ENCODE data around the gene TM9SF2. TPM values are rescaled to one million over a fixed set of nuclear protein-coding genes. Genes with fewer than 3 reads are reported as not detected.
"Not testable (repeated sequence)": the region's sequence is repeated elsewhere in the genome, so short reads cannot be mapped to it uniquely, and the experiment has no call there.

TM9SF2 gene
- total RNA-seq, 1 donor from 2014 or later: 76.9 TPM

DNA sequence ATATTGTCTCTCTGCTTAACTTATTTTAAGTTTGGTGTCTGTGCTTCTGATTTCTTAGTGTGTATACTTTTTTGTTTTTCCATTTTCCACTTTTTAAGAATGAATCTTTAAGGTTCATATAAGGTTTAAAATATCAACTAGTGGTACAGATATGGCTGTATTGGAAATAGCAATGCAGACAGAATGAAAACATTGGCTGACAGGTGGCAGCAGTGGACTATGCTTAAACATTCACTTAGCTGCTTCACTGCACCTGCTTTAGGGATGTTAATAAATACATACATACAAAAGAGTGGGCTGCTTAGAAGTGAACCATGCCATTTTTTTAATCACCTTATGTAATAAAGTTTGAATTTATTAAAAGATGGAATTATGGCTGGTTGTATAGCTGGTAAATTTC lies 27.3 kb downstream of the TM9SF2 start:
- intact Hi-C loops (cut with micrococcal nuclease): loop anchor here (1.0 kb wide), 4 partner anchors 8 to 128 kb away; no protein-coding TSS in a partner anchor

DNA sequence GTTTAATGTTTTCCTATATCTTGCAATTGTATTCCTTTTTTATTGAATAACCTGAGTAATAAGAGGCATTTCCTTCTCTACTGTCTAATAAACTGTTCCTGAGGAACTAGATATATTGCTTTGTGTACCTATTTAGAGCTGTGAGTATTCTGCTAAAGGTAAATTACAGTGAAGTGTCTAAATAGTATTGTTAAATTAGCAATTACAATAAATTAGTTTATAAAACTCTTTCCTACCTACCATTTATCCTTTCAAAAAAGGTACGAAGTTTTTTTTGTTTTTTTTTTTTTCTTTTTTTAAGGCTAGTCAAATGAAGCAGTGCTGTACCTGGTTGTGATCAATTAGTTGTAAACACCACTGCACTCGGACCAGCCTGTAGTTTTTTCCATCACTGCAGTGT lies 34.8 kb downstream of the TM9SF2 start:
- intact Hi-C loops (cut with micrococcal nuclease): loop anchor here (1.0 kb wide), 1 partner anchor 8 kb away; no protein-coding TSS in a partner anchor

DNA sequence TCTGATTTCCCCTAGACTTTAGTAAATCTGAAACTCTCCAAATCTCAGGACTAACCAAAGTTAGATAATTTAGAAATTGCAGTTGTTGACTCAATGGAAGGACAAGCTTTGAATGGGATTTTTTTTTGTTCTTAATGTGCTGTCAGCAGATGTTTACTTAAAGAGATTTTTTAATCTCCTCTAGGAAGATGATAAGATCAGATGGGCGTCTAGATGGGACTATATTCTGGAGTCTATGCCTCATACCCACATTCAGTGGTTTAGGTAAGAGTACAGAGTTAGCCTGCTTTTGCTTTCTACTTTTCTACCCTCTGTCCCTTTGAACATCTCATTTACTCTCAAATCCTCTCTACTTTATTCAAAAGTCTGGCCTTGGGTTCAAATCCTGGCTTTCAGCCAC lies 39.3 kb downstream of the TM9SF2 start:
- intact Hi-C loops (cut with micrococcal nuclease): loop anchor here (5.0 kb wide), 1 partner anchor 117 kb away; no protein-coding TSS in a partner anchor

DNA sequence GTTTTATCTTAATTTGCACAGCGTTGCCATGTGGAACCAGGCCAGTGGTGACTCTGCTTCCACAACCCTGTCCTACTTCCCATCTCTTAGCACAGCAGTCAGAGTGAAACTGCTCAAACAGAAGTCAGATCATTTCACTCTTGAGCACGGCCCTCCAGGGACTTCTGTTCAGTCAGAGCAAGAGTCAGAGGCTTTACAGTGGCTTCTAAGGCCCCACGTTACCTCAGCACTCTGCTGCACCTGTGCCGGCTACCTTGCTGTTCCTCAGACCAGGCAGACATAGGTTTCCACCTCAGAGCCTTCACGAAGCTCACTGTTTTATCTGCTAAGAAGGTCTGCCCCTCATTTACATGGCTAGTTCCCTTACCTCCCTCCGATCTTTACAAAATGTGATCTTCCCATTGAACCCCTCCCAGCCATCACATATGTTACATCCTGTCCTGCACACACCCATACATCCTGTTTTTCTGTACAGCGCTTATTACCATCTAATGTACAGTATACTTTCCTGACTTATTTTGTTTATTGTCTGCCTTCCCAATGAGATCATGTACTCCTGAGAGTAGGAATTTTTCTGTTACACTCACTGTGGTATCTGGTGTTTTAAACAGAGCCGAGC lies 41.6 kb downstream of the TM9SF2 start:
- intact Hi-C loops (cut with micrococcal nuclease): loop anchor here (1.0 to 5.0 kb wide), 4 partner anchors 42 to 114 kb away; partner anchors contain the start of genes CLYBL and TM9SF2

DNA sequence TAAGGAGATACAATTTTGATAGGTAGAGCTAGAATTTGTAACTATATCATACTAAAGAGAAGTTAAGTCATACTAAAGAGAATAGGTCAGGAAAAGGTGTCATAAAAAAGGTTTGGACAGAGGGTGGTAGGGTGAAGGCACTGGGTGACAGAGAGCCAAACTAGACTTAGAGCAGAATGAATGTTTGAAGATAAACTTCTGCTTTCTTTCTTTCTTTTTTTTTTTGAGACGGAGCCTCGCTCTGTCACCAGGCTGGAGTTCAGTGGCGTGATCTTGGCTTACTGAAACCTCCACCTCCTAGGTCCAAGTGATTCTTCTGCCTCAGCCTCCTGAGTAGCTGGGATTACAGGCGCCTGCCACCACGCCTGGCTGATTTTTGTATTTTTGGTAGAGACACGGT lies 44.1 kb downstream of the TM9SF2 start:
- intact Hi-C loops (cut with micrococcal nuclease): no loop called here

DNA sequence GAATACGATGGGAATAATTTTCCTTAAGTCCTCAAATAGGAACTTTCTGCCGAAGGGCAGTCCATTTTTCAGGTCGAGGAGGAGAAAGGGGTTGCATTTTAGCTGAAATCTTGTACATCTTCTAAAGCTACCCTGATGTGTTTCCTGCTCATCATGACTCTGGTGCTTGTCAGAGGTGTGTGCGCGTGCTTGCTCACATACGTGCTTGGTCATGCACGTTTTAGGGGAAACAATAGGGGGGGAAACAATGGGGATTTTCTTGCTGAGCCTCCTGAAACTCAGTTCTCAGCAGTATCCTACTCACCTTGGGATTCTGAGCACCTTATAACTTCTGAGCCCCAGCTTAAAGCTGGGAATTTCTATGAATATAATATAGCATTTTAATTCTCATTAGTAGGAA lies 44.7 kb downstream of the TM9SF2 start:
- intact Hi-C loops (cut with micrococcal nuclease): no loop called here

DNA sequence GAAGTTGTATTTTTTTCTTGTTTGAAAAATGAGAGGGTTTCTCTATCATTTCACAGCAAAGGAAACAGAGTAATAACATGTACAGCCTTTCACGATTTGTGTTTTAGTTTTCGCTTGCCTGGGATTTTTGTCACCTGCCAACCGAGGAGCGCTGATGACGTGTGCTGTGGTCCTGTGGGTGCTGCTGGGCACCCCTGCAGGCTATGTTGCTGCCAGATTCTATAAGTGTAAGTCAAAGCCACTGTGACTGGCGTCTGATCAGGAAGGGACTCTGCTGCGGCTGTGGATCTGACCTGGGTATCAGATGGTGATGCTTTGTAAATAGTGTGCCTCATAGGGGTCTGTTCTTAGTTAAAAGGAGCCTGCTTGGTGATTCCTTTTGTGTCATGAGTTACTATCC lies 45.6 kb downstream of the TM9SF2 start:
- intact Hi-C loops (cut with micrococcal nuclease): no loop called here

DNA sequence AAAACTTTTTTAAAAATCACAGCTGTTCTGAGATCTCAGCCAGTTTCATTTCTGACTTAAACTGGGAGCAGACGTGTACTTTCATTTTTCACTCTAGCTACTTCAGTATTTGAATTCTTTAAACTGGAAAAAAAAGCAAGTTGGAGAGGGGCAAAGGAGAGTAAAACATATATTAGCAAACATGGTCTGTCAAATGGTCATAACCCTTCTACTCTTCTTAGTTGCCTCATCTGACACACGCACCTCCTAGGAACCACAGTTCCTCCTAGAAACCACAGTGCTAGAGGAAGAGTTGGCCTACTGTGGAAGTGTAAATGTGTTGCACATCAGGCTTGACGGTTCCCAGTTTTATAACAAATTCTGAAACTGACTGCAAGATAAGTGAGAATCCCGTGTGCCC lies 47.2 kb downstream of the TM9SF2 start:
- intact Hi-C loops (cut with micrococcal nuclease): no loop called here

DNA sequence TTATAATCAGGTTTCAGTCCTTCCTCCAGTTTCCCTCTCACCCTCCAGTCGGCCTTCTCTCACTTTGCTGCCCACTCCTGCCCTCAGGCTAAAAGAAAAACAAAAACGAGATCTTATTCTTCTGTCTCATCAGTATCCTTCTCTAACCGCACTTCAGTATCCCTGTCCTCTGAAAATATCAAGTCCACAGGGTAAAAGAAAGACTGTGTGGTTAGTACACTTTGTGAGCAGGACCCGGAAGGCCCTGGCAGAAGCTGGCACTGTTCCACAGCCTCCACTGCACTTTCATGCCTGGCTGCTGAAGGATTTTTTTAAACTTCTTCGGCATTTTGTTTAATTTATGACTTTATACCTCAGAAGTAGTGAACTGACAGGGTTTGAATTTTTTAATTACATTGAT lies 51.8 kb downstream of the TM9SF2 start:
- intact Hi-C loops (cut with micrococcal nuclease): no loop called here

DNA sequence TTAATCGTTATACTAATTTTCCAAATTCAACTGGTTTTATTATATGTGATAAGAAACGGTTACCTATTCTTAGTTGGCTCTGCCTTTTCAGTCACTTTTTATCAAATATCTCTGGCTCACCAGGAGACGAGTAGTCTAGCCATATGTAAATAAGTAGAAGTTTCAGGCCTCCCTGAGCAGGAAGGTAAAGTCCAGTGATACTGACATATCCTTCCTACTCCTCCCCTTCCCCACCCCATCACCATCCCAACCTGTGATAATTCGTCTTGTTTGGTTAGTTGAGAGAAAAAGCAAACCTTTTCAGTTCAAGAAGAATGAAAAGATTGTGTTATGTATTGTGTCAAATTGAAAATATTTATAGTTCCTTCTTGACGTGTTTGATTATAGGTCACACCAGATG lies 53.9 kb downstream of the TM9SF2 start:
- intact Hi-C loops (cut with micrococcal nuclease): no loop called here

DNA sequence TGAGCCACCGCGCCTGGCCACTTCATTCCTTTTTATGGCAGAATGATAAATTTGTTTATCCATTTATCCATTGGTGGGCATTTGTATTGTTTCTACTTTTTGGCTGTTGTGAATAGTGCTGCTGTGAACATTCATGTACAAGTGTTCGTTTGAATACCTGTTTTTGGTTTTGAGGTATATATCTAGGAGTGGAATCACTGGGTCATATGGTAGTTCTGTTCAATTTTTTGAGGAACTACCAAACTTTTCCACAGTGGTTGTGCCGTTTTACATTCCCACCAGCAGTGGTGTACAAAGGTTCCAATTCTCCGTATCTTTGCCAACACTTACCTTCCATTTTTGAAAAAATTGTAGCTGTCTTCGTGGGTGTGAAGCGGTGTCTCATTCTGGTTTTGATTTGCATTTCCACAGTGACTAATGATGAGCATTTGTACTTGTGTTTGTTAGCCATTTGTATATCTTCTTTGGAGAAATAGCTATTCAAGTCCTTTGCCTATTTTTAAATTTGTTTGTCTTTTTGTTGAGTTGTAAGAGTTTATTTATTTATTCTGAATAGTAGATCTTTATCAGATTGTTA lies 55.7 kb downstream of the TM9SF2 start:
- intact Hi-C loops (cut with micrococcal nuclease): no loop called here

DNA sequence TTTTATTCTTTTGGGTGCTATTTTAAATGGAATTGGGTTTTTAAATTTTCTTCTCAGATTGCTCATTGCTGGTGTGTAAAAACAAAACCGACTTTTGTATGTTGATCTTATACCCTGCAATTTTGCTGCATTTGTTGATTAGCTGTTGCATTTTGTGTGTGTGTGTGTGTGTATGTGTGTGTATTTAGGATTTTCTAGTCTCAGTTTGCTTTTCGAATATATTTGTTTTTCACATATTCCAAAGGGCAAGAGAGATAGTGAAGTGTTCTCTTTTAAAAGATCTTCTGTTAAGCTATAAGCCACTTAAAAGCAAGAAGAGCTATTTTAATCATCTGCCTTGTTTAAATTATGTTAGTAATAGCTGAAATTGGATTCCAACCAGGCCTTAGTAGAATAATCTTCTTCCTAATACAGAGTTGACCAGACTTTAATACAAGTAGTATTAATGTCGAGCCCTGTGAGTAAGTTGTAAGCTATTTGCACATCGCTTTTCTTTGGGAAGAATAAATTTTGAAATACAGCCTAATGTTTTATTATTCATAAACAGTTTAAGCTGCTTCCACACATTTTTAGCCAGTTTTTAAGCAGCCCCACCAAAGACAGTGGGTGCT lies 57.4 kb downstream of the TM9SF2 start:
- intact Hi-C loops (cut with micrococcal nuclease): no loop called here

DNA sequence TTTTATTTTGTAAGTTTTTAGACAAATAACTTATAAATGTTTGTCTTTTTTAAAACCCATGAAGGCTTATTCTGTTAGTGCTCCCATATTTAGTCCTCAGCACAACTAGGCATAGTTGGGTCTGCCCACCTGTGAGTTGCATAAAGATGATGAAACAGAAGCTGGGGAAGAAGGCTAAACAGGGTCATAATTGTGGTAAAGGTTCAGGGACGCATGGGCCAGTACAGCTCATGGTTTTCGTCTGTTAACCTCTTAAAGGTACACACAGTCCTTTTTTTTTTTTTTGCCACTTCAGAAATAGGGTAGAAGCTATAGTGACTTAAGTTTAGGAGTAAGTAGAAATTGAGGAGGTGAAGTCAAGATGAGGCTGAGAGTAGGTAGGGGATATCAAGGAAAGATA lies 58.3 kb downstream of the TM9SF2 start:
- intact Hi-C loops (cut with micrococcal nuclease): no loop called here

DNA sequence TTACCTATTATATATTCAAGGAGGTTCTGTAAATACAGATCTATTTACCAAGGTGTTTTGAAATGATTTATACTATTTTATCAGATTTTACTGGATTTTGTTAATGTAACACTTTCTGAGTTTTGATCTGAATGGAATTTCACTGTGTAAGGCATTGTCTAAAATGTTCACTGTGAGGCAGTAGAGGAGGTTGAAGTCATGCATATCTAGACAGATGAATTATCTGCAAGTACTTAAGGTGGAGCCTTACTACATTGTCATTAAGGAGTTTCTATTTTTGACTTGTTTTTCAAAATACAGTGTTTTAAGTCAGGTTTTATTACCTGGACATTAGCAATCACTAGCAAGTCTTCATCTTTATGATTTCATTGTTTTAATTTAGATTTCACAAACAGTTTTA lies 62.1 kb downstream of the TM9SF2 start:
- intact Hi-C loops (cut with micrococcal nuclease): no loop called here

DNA sequence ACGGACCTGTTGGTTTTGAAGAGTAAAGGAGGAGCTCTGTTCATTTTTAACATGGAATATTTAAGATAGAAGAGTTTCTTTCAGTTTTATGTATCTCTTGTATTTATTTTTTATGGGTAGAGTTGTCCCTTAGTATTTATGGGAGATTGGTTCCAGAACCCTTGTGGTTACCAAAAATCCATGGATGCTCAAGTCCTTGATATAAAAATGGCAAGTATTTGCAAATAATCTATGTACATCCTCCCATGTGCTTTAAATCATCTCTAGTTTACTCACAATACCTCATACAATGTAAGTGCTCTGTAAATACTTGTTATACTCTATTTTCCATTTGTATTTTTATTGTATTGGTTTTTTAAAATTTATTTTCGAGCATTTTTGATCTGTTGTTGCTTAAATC lies 63.1 kb downstream of the TM9SF2 start:
- intact Hi-C loops (cut with micrococcal nuclease): no loop called here

DNA sequence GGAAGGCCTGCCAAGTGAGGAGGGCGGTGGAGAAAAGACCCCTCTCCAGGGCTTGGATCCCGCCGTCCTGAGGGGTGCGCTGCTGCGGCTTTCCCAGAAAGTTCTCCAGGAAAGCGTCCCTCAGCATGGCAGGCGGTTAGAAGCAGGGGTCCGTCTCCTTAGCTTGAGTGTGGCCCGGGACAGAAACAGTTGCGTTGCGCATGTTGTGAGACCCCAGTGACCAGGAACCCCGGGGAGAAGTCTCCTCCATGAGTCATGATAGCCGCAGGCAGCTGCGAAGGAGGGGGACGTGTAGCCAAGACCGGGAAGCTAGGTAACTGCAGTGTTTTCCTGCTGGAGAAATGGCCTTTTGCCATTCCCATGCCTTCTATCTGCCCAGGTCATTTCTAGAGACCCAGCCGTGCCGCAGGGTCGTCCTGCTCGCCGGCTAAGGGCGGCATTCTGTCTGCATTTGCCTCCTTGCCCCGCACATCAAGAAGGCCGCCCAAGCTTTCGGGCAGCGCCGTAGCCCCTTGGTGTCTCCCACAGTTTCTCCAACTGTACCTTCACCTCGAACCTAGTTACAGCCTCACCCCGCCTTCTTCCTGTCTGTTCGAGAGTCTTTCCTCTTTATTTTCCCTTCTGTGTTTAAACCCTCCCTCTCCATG lies 64.3 kb downstream of the TM9SF2 start:
- intact Hi-C loops (cut with micrococcal nuclease): loop anchor here (2.0 kb wide), 1 partner anchor 123 kb away; no protein-coding TSS in a partner anchor

DNA sequence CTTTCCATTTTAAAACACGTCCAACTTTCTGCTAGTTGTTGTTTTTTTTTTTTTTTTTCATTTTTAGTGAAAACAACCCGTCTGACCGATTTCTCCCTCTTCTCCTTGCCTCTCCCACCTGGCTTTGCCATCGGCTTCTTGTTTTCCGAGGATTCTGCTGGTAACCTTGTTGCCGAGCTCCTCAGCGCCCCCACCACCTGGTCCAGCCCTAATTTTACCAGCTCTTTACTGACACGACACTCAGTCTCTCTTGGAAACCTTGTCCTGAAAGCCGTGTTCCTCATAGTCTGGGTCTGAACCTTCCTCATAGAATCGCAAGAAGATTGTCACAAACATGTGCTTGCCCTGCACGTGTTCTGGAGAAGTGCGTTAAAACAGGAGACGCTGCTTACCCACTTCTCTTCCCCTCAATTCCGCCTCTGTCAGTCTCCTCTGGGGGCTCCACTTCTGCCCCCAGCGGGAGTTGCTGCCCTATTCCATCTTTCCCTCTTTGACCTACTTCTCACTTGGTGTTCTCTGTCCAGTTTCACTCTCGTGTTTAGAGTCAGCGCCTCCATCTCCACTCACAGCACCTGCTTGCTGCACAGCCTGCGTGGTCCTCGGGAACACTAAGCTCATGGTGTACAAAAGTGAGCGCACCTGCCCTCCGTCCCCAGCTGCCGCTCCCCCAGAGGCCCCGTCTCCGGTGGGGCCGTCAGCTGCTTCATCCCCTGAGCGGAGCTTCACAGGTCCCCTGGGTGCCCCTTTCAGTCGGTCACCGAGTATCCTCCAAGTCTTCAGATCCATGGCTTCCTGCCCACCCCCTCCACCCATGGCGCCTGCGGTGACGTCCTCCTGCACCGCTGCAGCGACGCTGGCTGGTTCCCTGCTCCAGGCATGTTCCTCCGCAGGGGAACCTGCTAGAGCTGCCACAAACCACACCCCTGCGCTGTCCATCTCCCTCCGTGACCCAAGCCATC lies 65.1 kb downstream of the TM9SF2 start:
- intact Hi-C loops (cut with micrococcal nuclease): loop anchor here (2.0 kb wide), 1 partner anchor 124 kb away; no protein-coding TSS in a partner anchor

DNA sequence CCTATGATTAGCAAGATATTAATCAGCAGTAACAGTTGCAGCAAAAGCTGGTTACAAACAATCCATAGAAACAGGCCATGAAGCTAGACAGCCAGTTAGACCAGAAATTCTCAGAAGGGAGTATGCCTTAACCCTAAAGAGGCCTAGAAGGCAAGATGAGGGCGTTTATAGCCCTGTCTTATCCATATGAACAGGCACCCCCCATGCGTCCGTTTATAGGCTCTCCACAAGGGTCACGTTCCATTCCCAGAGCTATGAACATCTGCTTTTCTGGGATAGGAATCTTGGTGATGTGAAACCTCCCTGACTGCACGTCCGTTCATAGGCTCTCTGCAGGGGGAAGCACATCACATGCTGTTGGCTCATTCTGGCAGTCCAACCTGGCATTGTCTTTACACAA lies 67.6 kb downstream of the TM9SF2 start:
- intact Hi-C loops (cut with micrococcal nuclease): not testable (repeated sequence)

DNA sequence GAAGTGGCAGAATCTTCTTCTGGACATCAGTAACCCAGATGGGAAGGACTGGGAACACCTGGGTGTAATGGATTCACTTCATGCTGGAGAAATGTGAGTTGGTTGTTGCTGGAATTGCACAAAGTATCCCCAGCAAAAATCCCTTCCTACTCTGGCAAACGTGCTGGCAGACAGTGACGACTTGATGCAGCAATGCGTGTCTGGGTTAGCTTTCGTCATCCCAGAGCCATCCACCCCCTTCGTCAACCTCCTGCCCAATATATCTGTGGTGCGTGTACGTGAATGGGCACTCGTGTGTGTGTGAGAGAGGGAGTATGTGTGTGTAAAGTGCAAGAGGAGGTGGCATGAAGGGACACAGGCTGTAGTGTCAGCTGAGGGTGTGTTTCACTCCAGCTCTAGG lies 70.9 kb downstream of the TM9SF2 start:
- intact Hi-C loops (cut with micrococcal nuclease): no loop called here

DNA sequence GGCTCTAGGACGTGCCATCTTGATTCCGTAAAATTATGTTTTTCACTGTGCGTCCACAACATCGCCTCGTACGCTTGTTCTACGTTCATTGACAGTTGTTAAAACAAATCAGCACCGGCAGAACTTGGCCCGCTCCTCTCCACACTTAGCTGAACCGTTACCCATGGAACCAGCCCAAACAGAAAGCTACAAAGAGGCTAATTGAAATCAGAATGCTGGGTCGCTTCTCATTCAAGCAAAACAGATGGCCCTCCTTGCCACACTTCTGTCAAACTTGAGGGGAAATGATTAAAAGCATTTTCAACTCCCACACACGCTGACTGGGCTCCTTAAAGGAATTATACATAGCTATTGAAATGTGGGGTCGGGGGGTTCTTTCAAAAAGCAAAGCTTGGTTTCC lies 71.6 kb downstream of the TM9SF2 start:
- intact Hi-C loops (cut with micrococcal nuclease): no loop called here
